H9 (cell line): ENCODE measurements around the gene SH2D2A. TPM values are rescaled to one million over a fixed set of nuclear protein-coding genes. Genes with fewer than 3 reads are reported as not detected.

Experiments used
- DNase-seq: peaks from one replicate; pipeline ENCODE4 v3.0.0-alpha.2; 2017
- H2AFZ ChIP-seq: one replicate; pipeline ENCODE4 v1.6.1; 2013; ENCODE audit warnings: mild to moderate bottlenecking, low read length, control low read depth, moderate library complexity
- H2AK5ac ChIP-seq: 2 replicates; pipeline ENCODE4 v1.6.1; 2013; ENCODE audit warnings: low read length, control low read depth, mixed read lengths; ENCODE audit not compliant: insufficient read length
- H2BK120ac ChIP-seq: one replicate; pipeline ENCODE4 v1.6.1; 2013; ENCODE audit warnings: low read depth, mild to moderate bottlenecking, low read length, control low read depth, inconsistent platforms; ENCODE audit not compliant: poor library complexity, severe bottlenecking
- H2BK12ac ChIP-seq: 2 replicates; pipeline ENCODE4 v1.6.1; 2013; ENCODE audit warnings: low read length, control low read depth, mixed read lengths, low read depth; ENCODE audit not compliant: insufficient read length
- H2BK15ac ChIP-seq: 2 replicates; pipeline ENCODE4 v1.6.1; 2013; ENCODE audit warnings: low read depth, low read length, control low read depth
- H2BK20ac ChIP-seq: one replicate; pipeline ENCODE4 v1.6.1; 2013; ENCODE audit warnings: low read depth, mild to moderate bottlenecking, low read length, control low read depth, inconsistent platforms; ENCODE audit not compliant: poor library complexity, severe bottlenecking
- H2BK5ac ChIP-seq: 2 replicates; pipeline ENCODE4 v1.6.1; 2013; ENCODE audit warnings: low read length, control low read depth, mixed read lengths; ENCODE audit not compliant: insufficient read length
- H3K14ac ChIP-seq: 2 replicates; pipeline ENCODE4 v1.6.1; 2013; ENCODE audit warnings: low read length, control low read depth; ENCODE audit not compliant: insufficient read depth
- H3K18ac ChIP-seq: 2 replicates; pipeline ENCODE4 v1.6.1; 2013; ENCODE audit warnings: low read depth, mild to moderate bottlenecking, mixed read lengths, low read length, control low read depth; ENCODE audit not compliant: insufficient read length
- H3K23ac ChIP-seq: 2 replicates; pipeline ENCODE4 v1.6.1; 2013; ENCODE audit warnings: low read length, control low read depth, mixed read lengths, low read depth; ENCODE audit not compliant: insufficient read length
- H3K23me2 ChIP-seq: 2 replicates; pipeline ENCODE4 v1.6.1; 2013; ENCODE audit warnings: low read depth, mild to moderate bottlenecking, mixed read lengths, low read length, control low read depth; ENCODE audit not compliant: insufficient read length, poor library complexity, severe bottlenecking
- H3K27ac ChIP-seq: 2 replicates; pipeline ENCODE4 v1.5.1; 2013; ENCODE audit warnings: low read length, control low read depth, mixed read lengths, low read depth; ENCODE audit not compliant: insufficient read length
- H3K27me3 ChIP-seq: 2 replicates; pipeline ENCODE4 v1.6.1; 2013; ENCODE audit warnings: low read length, control low read depth, inconsistent platforms; ENCODE audit not compliant: insufficient read depth
- H3K4ac ChIP-seq: 2 replicates; pipeline ENCODE4 v1.6.1; 2013; ENCODE audit warnings: low read depth, mild to moderate bottlenecking, control low read depth, inconsistent platforms, low read length, moderate library complexity
- H3K4me1 ChIP-seq: 2 replicates; pipeline ENCODE4 v1.6.1; 2013; ENCODE audit warnings: low read length, control low read depth, inconsistent platforms; ENCODE audit not compliant: insufficient read depth
- H3K4me2 ChIP-seq: 2 replicates; pipeline ENCODE4 v1.6.1; 2013; ENCODE audit warnings: low read length, control low read depth, mixed read lengths; ENCODE audit not compliant: insufficient read length, insufficient read depth
- H3K56ac ChIP-seq: 2 replicates; pipeline ENCODE4 v1.6.1; 2013; ENCODE audit warnings: low read depth, mild to moderate bottlenecking, mixed read lengths, low read length, control low read depth; ENCODE audit not compliant: insufficient read length
- H3K79me1 ChIP-seq: 2 replicates; pipeline ENCODE4 v1.6.1; 2013; ENCODE audit warnings: low read depth, mild to moderate bottlenecking, moderate library complexity, low read length, control low read depth, inconsistent platforms; ENCODE audit not compliant: insufficient read depth, poor library complexity, severe bottlenecking
- H3K79me2 ChIP-seq: 2 replicates; pipeline ENCODE4 v1.6.1; 2013; ENCODE audit warnings: low read length, control low read depth, inconsistent platforms; ENCODE audit not compliant: insufficient read depth
- H3K9ac ChIP-seq: 2 replicates; pipeline ENCODE4 v1.6.1; 2013; ENCODE audit warnings: low read length, control low read depth, mixed read lengths; ENCODE audit not compliant: insufficient read length; ENCODE audit errors: extremely low read depth
- H3K9me3 ChIP-seq: one replicate; pipeline ENCODE4 v1.6.1; 2013; ENCODE audit warnings: low read depth, low read length, inconsistent platforms; ENCODE audit not compliant: control insufficient read depth
- H3T11ph ChIP-seq: one replicate; pipeline ENCODE4 v1.6.1; 2013; ENCODE audit warnings: mild to moderate bottlenecking, low read length, control low read depth, inconsistent platforms
- H4K20me1 ChIP-seq: one replicate; pipeline ENCODE4 v1.6.1; 2013; ENCODE audit not compliant: control insufficient read depth, insufficient read length, insufficient read depth
- H4K5ac ChIP-seq: 2 replicates; pipeline ENCODE4 v1.6.1; 2013; ENCODE audit warnings: low read depth, mild to moderate bottlenecking, mixed read lengths, low read length, control low read depth; ENCODE audit not compliant: insufficient read length
- H4K8ac ChIP-seq: replicated peaks from 2 replicates; pipeline ENCODE4 v1.6.1; 2013; ENCODE audit warnings: low read length, control low read depth, mixed read lengths, low read depth; ENCODE audit not compliant: insufficient read length
- H4K91ac ChIP-seq: 2 replicates; pipeline ENCODE4 v1.6.1; 2013; ENCODE audit warnings: low read depth, mild to moderate bottlenecking, moderate library complexity, mixed read lengths, low read length, control low read depth; ENCODE audit not compliant: insufficient read length
- H3K27ac Mint-ChIP-seq, 3 experiments: 2 replicates in 2 of 3; 3 replicates in 1 of 3; pipeline ENCODE4 v1.8.0; 2020 to 2021; ENCODE audit warnings: mixed read lengths in 3 of 3, mild to moderate bottlenecking in 1 of 3, moderate library complexity in 1 of 3
- H3K27me3 Mint-ChIP-seq: 2 replicates; pipeline ENCODE4 v1.8.0; 2021; ENCODE audit warnings: low read depth, mild to moderate bottlenecking, moderate library complexity, mixed read lengths
- H3K36me3 Mint-ChIP-seq, 3 experiments: 2 replicates in 2 of 3; 3 replicates in 1 of 3; pipeline ENCODE4 v1.8.0; 2020 to 2021; ENCODE audit warnings: low read depth in 3 of 3, mixed read lengths in 3 of 3; ENCODE audit not compliant: insufficient read depth in 1 of 3
- H3K4me1 Mint-ChIP-seq, 2 experiments: 2 replicates each; pipeline ENCODE4 v1.8.0; 2020; ENCODE audit warnings: mixed read lengths in 2 of 2
- H3K4me3 Mint-ChIP-seq, 2 experiments: 2 replicates in 1 of 2; 3 replicates in 1 of 2; pipeline ENCODE4 v1.8.0; 2020 to 2021; ENCODE audit warnings: mild to moderate bottlenecking in 2 of 2, mixed read lengths in 2 of 2, moderate library complexity in 1 of 2
- H3K9me3 Mint-ChIP-seq, 2 experiments: 2 replicates in 1 of 2; 3 replicates in 1 of 2; pipeline ENCODE4 v1.8.0; 2020; ENCODE audit warnings: mild to moderate bottlenecking in 2 of 2, mixed read lengths in 2 of 2, moderate library complexity in 1 of 2
- CTCF ChIP-seq: fragments of 200-600 bp; sonication (generic); conservative IDR thresholded peaks from 3 replicates; pipeline ENCODE4 v1.8.0; 2021; ENCODE audit warnings: antibody characterized with exemption, mild to moderate bottlenecking
- WGBS: extraction: QIAGEN DNeasy Blood & Tissue Kit; methylation state at CpG from one replicate; pipeline ENCODE4 v1.1.7; 2013; ENCODE audit warnings: missing lambda C conversion rate, low lambda C conversion rate, mixed read lengths; ENCODE audit not compliant: insufficient read length; ENCODE audit errors: extremely low coverage; 5-methylcytosine and 5-hydroxymethylcytosine counted together
- total RNA-seq: library from RNA; stranded (reverse); gene quantifications from 2 replicates; pipeline ENCODE4 v1.2.1, GENCODE V29; 2021

Gene SH2D2A
- total RNA-seq, 1 experiment from 2014 or later = 2.0 TPM

- Histone ChIP-seq H4K8ac (no peak overlapping the region), H3K18ac (no peak overlapping the region), H3K4me1 (no peaks in the 10 kb centered on the region), H3K9me3 (no peaks in the 10 kb centered on the region), H2AK5ac (no peak overlapping the region), H3K4me2 (no peak overlapping the region), H2AFZ (no peak overlapping the region), H3T11ph (no peak overlapping the region), H2BK12ac (no peak overlapping the region), H3K9ac (no peak overlapping the region), H3K23me2 (no peaks in the 10 kb centered on the region), H3K79me1 (peaks cover 6% of the 10 kb centered on the region), H4K91ac (no peak overlapping the region), H3K27me3 (no peaks in the 10 kb centered on the region), H3K27ac (no peak overlapping the region), H3K23ac (no peak overlapping the region), H2BK15ac (no peak overlapping the region), H3K4ac (no peak overlapping the region), H2BK5ac (no peak overlapping the region), H2BK120ac (no peak overlapping the region), H3K79me2 (peaks cover 4% of the 10 kb centered on the region; the same call in 1 of the 2 replicates), H4K5ac (no peak overlapping the region), H2BK20ac (no peak overlapping the region), H3K56ac (no peak overlapping the region), H4K20me1 (peaks cover 2% of the 10 kb centered on the region), H3K14ac (no peak overlapping the region)
- H3K27ac Mint-ChIP-seq = no peak overlapping the region
- no peaks in the 10 kb centered on the region for H3K4me1 Mint-ChIP-seq
- peaks cover 29 to 72% (median 69%) of the 10 kb centered on the region in 3 experiments; a peak in 6 of 7 replicates for H3K36me3 Mint-ChIP-seq
- no peak for DNase-seq
- TF ChIP-seq CTCF = no peak
- no peak overlapping the region; a peak in 1 of 5 replicates for H3K4me3 Mint-ChIP-seq
- WGBS = no CpG with 5 or more reads among the region's 6 CpGs
- no peaks in the 10 kb centered on the region for H3K27me3 Mint-ChIP-seq
- H3K9me3 Mint-ChIP-seq = no peaks in the 10 kb centered on the region
Observed at GRCh38 chr1:156785458-156785857, 31.2 kb downstream of the SH2D2A start.
